Mesenchymal stem cell (in vitro differentiated cells and primary cell): Measurements from ENCODE around the gene SETD6.

Experiments used
- DNase-seq: peaks from one replicate; pipeline ENCODE4 v3.0.0-alpha.2; 2013
- H2AFZ ChIP-seq: one replicate; pipeline ENCODE4 v1.6.1; 2013; ENCODE audit warnings: low read depth, mild to moderate bottlenecking, control low read depth, inconsistent platforms, low read length, moderate library complexity
- H2AK5ac ChIP-seq: 2 replicates; pipeline ENCODE4 v1.6.1; 2013; ENCODE audit warnings: low read length, moderate library complexity, mild to moderate bottlenecking, inconsistent platforms; ENCODE audit not compliant: severe bottlenecking
- H2BK120ac ChIP-seq: one replicate; pipeline ENCODE4 v1.6.1; 2013; ENCODE audit warnings: low read depth, mild to moderate bottlenecking, inconsistent platforms, low read length, moderate library complexity
- H2BK12ac ChIP-seq, 2 experiments: one replicate each; pipeline ENCODE4 v1.6.1; 2013; ENCODE audit warnings: inconsistent platforms in 2 of 2, low read length in 2 of 2, mild to moderate bottlenecking in 2 of 2, moderate library complexity in 2 of 2, control low read depth in 1 of 2
- H2BK15ac ChIP-seq: one replicate; pipeline ENCODE4 v1.6.1; 2013; ENCODE audit warnings: mild to moderate bottlenecking, low read depth, inconsistent platforms; ENCODE audit not compliant: poor library complexity, severe bottlenecking
- H2BK5ac ChIP-seq: 2 replicates; pipeline ENCODE4 v1.6.1; 2013; ENCODE audit warnings: low read depth, mild to moderate bottlenecking, low read length, control low read depth, inconsistent platforms; ENCODE audit not compliant: poor library complexity, severe bottlenecking
- H3K14ac ChIP-seq, 2 experiments: one replicate each; pipeline ENCODE4 v1.6.1; 2013; ENCODE audit warnings: inconsistent platforms in 2 of 2, low read length in 2 of 2, control low read depth in 1 of 2, mild to moderate bottlenecking in 1 of 2, moderate library complexity in 1 of 2
- H3K18ac ChIP-seq, 2 experiments: one replicate each; pipeline ENCODE4 v1.6.1; 2013; ENCODE audit warnings: inconsistent platforms in 2 of 2, low read length in 2 of 2, control low read depth in 1 of 2, low read depth in 1 of 2, mild to moderate bottlenecking in 1 of 2
- H3K23ac ChIP-seq, 2 experiments: one replicate each; pipeline ENCODE4 v1.6.1; 2013; ENCODE audit warnings: inconsistent platforms in 2 of 2, low read length in 2 of 2, mild to moderate bottlenecking in 2 of 2, moderate library complexity in 2 of 2, control low read depth in 1 of 2
- H3K27ac ChIP-seq: 2 replicates; pipeline ENCODE4 v1.5.1; 2013; ENCODE audit warnings: mild to moderate bottlenecking, moderate library complexity, low read length, control low read depth, inconsistent platforms; ENCODE audit not compliant: poor library complexity, severe bottlenecking
- H3K27me3 ChIP-seq, 2 experiments: 2 replicates each; pipeline versions ENCODE4 v1.6.1 to v1.7.0; 2013; ENCODE audit warnings: low read length in 2 of 2, mild to moderate bottlenecking in 2 of 2, moderate library complexity in 2 of 2, control low read depth in 1 of 2, inconsistent platforms in 1 of 2; ENCODE audit not compliant: control insufficient read depth in 1 of 2, insufficient read depth in 1 of 2
- H3K36me3 ChIP-seq, 2 experiments: 2 replicates each; pipeline versions ENCODE4 v1.6.1 to v1.7.0; 2013; ENCODE audit warnings: low read length in 2 of 2, control low read depth in 1 of 2, inconsistent platforms in 1 of 2, low read depth in 1 of 2, mild to moderate bottlenecking in 1 of 2; ENCODE audit not compliant: insufficient read depth in 2 of 2, control insufficient read depth in 1 of 2
- H3K4ac ChIP-seq, 2 experiments: one replicate each; pipeline ENCODE4 v1.6.1; 2013; ENCODE audit warnings: inconsistent platforms in 2 of 2, low read length in 2 of 2, mild to moderate bottlenecking in 2 of 2, moderate library complexity in 2 of 2, control low read depth in 1 of 2, low read depth in 1 of 2
- H3K4me1 ChIP-seq: 2 replicates; pipeline ENCODE4 v1.6.1; 2013; ENCODE audit warnings: low read depth, low read length, control low read depth; ENCODE audit not compliant: control insufficient read depth, insufficient read depth
- H3K4me2 ChIP-seq: 2 replicates; pipeline ENCODE4 v1.6.1; 2013; ENCODE audit warnings: low read length, mild to moderate bottlenecking, inconsistent platforms; ENCODE audit not compliant: poor library complexity, severe bottlenecking
- H3K4me3 ChIP-seq, 2 experiments: 2 replicates each; pipeline versions ENCODE4 v1.5.1 to v1.7.0; 2013; ENCODE audit warnings: low read length in 2 of 2, mild to moderate bottlenecking in 2 of 2, control low read depth in 1 of 2, low read depth in 1 of 2; ENCODE audit not compliant: insufficient read depth in 1 of 2
- H3K79me1 ChIP-seq: replicated peaks from 2 replicates; pipeline ENCODE4 v1.6.1; 2013; ENCODE audit warnings: mild to moderate bottlenecking, control low read depth, low read length, inconsistent platforms; ENCODE audit not compliant: poor library complexity, severe bottlenecking
- H3K9ac ChIP-seq: 2 replicates; pipeline ENCODE4 v1.7.0; 2013; ENCODE audit warnings: mild to moderate bottlenecking, low read length, moderate library complexity
- H3K9me3 ChIP-seq: 2 replicates; pipeline ENCODE4 v1.7.0; 2013; ENCODE audit warnings: mild to moderate bottlenecking, low read length; ENCODE audit not compliant: control insufficient read depth
- H4K8ac ChIP-seq: one replicate; pipeline ENCODE4 v1.6.1; 2013; ENCODE audit warnings: inconsistent platforms, mild to moderate bottlenecking, low read length, moderate library complexity
- H4K91ac ChIP-seq: one replicate; pipeline ENCODE4 v1.6.1; 2013; ENCODE audit warnings: mild to moderate bottlenecking, low read length, inconsistent platforms
- WGBS: methylation state at CpG from one replicate; pipeline ENCODE4 v1.1.7; 2013; ENCODE audit warnings: mixed read lengths; 5-methylcytosine and 5-hydroxymethylcytosine counted together

The SETD6 gene

DNA sequence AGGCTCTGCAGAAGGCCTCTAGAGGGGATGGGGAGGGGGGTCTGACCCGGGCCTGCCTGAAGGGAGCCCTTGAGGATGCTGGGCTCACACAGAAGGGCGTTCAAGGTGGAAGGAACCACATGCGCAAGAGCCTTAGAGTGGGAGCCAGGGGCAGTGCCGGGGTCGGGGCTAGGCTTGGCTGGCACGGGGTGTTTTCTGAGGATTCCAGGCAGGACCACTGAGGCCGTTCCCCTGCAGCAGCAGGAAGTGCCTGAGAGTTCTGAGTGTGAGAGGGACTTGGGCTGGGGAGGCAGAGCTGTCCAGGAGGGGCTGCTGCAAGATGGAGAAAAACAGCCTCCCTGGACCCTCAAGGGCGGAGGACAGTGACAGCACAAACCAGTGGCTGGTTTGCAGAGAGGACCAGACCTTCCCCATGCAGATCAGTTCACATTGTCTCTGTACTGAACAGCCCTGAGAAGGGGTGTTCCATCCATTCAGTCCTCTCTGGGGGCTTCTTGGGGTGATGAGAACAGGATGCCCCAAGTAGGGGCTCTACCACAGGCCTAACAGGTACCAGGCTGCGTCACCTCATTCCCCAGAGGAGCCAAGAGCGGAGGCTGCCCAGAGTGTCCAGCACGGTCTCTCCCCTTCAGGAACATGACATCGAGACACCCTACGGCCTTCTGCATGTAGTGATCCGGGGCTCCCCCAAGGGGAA lies 12.0 kb upstream of the SETD6 start:
- peak overlapping the region in 1 of 2 experiments; percentile 6 for H3K23ac ChIP-seq
- no peak overlapping the region for H3K4me3 ChIP-seq
- H3K4ac ChIP-seq = no peak overlapping the region
- H3K27ac ChIP-seq = no peak overlapping the region
- no peak for DNase-seq
- H2AK5ac ChIP-seq = no peak overlapping the region
- peaks cover 8% of the 10 kb centered on the region for H3K79me1 ChIP-seq
- H4K8ac ChIP-seq = no peak overlapping the region
- no peak overlapping the region for H3K9ac ChIP-seq
- H3K14ac ChIP-seq = no peak overlapping the region
- 88% methylated on average over 14 of the region's 14 CpGs for WGBS
- no peak overlapping the region for H3K4me2 ChIP-seq
- no peak overlapping the region for H2BK5ac ChIP-seq
- peaks cover 0 to 32% of the 10 kb centered on the region in 2 experiments for H3K27me3 ChIP-seq
- no peak overlapping the region for H2BK15ac ChIP-seq
- H4K91ac ChIP-seq = no peak overlapping the region
- peaks cover 0 to 22% of the 10 kb centered on the region in 2 experiments for H3K36me3 ChIP-seq
- peaks cover 30% of the 10 kb centered on the region for H3K4me1 ChIP-seq
- no peak overlapping the region for H2BK12ac ChIP-seq
- no peaks in the 10 kb centered on the region for H3K9me3 ChIP-seq
- no peak overlapping the region for H2BK120ac ChIP-seq
- H3K18ac ChIP-seq = no peak overlapping the region
- no peak overlapping the region for H2AFZ ChIP-seq

DNA sequence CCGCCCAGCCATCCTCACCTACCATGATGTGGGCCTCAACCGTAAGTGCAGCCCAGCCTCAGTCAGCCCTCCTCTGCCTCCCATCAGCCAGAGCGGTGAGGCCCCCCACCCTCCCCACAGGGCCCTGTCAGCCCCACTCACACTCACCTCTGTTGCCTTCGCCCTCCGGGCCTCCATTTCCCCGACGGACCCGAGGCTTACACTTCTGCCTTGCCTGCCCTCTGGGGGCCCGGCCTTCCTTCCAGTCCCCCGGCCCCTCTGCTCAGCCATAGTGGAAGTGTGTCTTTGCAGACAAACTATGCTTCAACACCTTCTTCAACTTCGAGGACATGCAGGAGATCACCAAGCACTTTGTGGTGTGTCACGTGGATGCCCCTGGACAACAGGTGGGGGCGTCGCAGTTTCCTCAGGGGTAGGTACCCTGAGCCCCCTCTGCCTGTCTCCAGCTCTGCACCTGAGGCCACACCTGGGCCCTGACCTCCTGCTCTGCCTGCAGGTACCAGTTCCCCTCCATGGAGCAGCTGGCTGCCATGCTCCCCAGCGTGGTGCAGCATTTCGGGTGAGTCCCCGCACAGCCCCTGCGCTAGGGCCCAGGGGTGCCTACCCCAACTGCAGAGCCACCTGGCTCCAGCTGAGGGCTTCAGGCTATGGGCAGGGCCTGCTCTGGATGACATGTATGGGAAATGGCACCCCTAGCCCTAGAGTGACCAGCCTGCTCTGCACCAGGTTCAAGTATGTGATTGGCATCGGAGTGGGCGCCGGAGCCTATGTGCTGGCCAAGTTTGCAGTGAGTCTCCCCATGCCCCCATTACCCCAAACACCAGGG lies 11.2 kb upstream of the SETD6 start:
- no peak overlapping the region for H2AK5ac ChIP-seq
- no peak overlapping the region for H3K18ac ChIP-seq
- H3K27me3 ChIP-seq = peaks cover 0 to 32% of the 10 kb centered on the region in 2 experiments
- H2BK15ac ChIP-seq = no peak overlapping the region
- H3K23ac ChIP-seq = no peak overlapping the region
- peaks cover 0 to 23% of the 10 kb centered on the region in 2 experiments for H3K36me3 ChIP-seq
- no peak for DNase-seq
- H2BK120ac ChIP-seq = no peak overlapping the region
- peak overlapping the region; percentile 52 for H4K91ac ChIP-seq
- H3K4me2 ChIP-seq = no peak overlapping the region
- no peak overlapping the region for H3K4me3 ChIP-seq
- no peaks in the 10 kb centered on the region for H3K9me3 ChIP-seq
- H2BK12ac ChIP-seq = no peak overlapping the region
- H3K9ac ChIP-seq = no peak overlapping the region
- H2BK5ac ChIP-seq = no peak overlapping the region
- H3K4me1 ChIP-seq = peaks cover 29% of the 10 kb centered on the region
- no peak overlapping the region for H3K14ac ChIP-seq
- H3K27ac ChIP-seq = no peak overlapping the region
- H2AFZ ChIP-seq = no peak overlapping the region
- H4K8ac ChIP-seq = no peak overlapping the region
- no peak overlapping the region for H3K4ac ChIP-seq
- 93% methylated on average over 21 of the region's 21 CpGs for WGBS
- H3K79me1 ChIP-seq = peaks cover 8% of the 10 kb centered on the region

DNA sequence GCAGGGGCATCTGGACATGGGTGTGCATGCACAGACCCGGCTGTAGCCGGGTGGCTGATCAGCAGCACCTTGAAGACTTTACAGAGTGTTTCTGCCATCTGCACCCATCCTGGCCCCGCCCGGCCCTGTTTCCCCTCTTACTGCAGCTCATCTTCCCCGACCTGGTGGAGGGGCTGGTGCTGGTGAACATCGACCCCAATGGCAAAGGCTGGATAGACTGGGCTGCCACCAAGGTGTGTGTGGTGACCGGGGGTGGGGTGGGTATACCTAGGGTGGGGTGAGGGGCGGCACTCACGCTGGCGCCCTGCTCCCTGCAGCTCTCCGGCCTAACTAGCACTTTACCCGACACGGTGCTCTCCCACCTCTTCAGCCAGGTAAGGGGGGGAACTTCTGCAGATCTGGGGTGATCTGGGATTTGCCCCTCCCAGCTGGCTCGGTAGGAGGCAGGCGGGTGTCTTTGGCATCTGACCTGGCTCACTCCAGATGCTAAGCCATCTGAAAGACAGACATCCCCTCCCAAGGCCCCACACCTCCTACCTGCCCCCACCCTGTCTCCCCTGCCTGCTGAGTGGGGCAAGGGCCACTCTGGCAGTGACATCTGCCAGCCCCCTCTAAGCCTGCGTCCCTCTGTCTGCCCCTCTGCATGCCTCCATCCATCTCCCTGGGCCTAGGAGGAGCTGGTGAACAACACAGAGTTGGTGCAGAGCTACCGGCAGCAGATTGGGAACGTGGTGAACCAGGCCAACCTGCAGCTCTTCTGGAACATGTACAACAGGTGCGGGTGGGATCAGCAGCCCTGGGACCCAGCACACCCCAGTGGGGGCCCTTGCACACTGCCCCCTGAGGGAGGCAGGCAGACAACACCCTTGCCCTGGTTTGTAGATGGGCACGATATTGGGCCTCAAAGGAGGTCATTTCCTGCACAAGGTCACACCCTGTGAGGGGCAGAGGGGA lies 8.8 kb upstream of the SETD6 start:
- H3K4me1 ChIP-seq = peaks cover 9% of the 10 kb centered on the region
- H3K36me3 ChIP-seq = peaks cover 0 to 42% of the 10 kb centered on the region in 2 experiments
- WGBS = 88% methylated on average over 20 of the region's 20 CpGs
- no peak overlapping the region for H2AK5ac ChIP-seq
- no peak overlapping the region for H3K27ac ChIP-seq
- no peak overlapping the region for H3K4me2 ChIP-seq
- no peak overlapping the region for H3K14ac ChIP-seq
- no peak overlapping the region for H2BK15ac ChIP-seq
- H3K4ac ChIP-seq = no peak overlapping the region
- peaks cover 2% of the 10 kb centered on the region for H3K79me1 ChIP-seq
- H4K8ac ChIP-seq = no peak overlapping the region
- no peak overlapping the region for H2BK5ac ChIP-seq
- no peak overlapping the region for H4K91ac ChIP-seq
- no peak overlapping the region for H3K9ac ChIP-seq
- no peak overlapping the region for H2BK120ac ChIP-seq
- H3K23ac ChIP-seq = no peak overlapping the region
- H2AFZ ChIP-seq = no peak overlapping the region
- H3K4me3 ChIP-seq = no peak overlapping the region
- H3K27me3 ChIP-seq = peaks cover 0 to 20% of the 10 kb centered on the region in 2 experiments
- no peaks in the 10 kb centered on the region for H3K9me3 ChIP-seq
- no peak overlapping the region for H2BK12ac ChIP-seq
- no peak overlapping the region for H3K18ac ChIP-seq
- no peak for DNase-seq
